CD14-positive monocyte (primary cell): Measurements from ENCODE around the gene SLC22A24. TPM values are rescaled to one million over a fixed set of nuclear protein-coding genes. Genes with fewer than 3 reads are reported as not detected.

Experiments used
- DNase-seq, 3 donors: peaks; one replicate each; pipeline ENCODE4 v3.0.0-alpha.2; 2011 to 2022
- H2AFZ ChIP-seq: 2 replicates; pipeline ENCODE4 v1.6.0; 2012; ENCODE audit warnings: mild to moderate bottlenecking, low read depth, low read length, inconsistent platforms; ENCODE audit not compliant: insufficient read depth, poor library complexity, severe bottlenecking
- H3K27ac ChIP-seq, 2 donors: 1 replicate in 1 of 2; 2 replicates in 1 of 2; pipeline ENCODE4 v1.5.1; 2012 to 2013; ENCODE audit warnings: low read length in 2 of 2, control low read depth in 1 of 2, inconsistent platforms in 1 of 2, low read depth in 1 of 2, mild to moderate bottlenecking in 1 of 2
- H3K27me3 ChIP-seq, 2 donors: one replicate each; pipeline versions ENCODE4 v1.6.0 to v1.6.1; 2011 to 2013; ENCODE audit warnings: low read length in 2 of 2; ENCODE audit not compliant: control insufficient read depth in 2 of 2, insufficient read depth in 2 of 2
- H3K36me3 ChIP-seq, 2 donors: replicated peaks in 1 of 2; 1 replicate in 1 of 2; 2 replicates in 1 of 2; pipeline versions ENCODE4 v1.5.1 to v1.6.1; 2012 to 2013; ENCODE audit warnings: low read length in 2 of 2, control low read depth in 1 of 2, inconsistent platforms in 1 of 2, mild to moderate bottlenecking in 1 of 2; ENCODE audit not compliant: insufficient read depth in 2 of 2, control insufficient read depth in 1 of 2
- H3K4me1 ChIP-seq, 2 donors: 1 replicate in 1 of 2; 2 replicates in 1 of 2; pipeline versions ENCODE4 v1.5.1 to v1.6.1; 2012 to 2013; ENCODE audit warnings: low read length in 2 of 2, control low read depth in 1 of 2, inconsistent platforms in 1 of 2, mild to moderate bottlenecking in 1 of 2, moderate library complexity in 1 of 2; ENCODE audit not compliant: insufficient read depth in 2 of 2, control insufficient read depth in 1 of 2
- H3K4me2 ChIP-seq: replicated peaks from 2 replicates; pipeline ENCODE3; 2012; ENCODE audit warnings: low read length, moderate library complexity, mild to moderate bottlenecking; ENCODE audit not compliant: poor library complexity, severe bottlenecking; ENCODE audit errors: extremely low read depth
- H3K4me3 ChIP-seq, 3 experiments: fragments of 200-600 bp in 1 of 3; sonication (generic) in 1 of 3; replicated peaks in 1 of 3; 1 replicate in 2 of 3; 2 replicates in 1 of 3; pipeline ENCODE4 v1.5.1; 2011 to 2013; ENCODE audit warnings: low read length in 3 of 3, mild to moderate bottlenecking in 3 of 3, control low read depth in 2 of 3, low read depth in 2 of 3, inconsistent platforms in 1 of 3, moderate library complexity in 1 of 3
- H3K79me2 ChIP-seq: 2 replicates; pipeline ENCODE4 v1.6.0; 2012; ENCODE audit warnings: mild to moderate bottlenecking, control low read depth, inconsistent platforms, low read length, moderate library complexity; ENCODE audit not compliant: insufficient read depth
- H3K9ac ChIP-seq: 2 replicates; pipeline ENCODE4 v1.6.0; 2017; ENCODE audit warnings: low read length, mild to moderate bottlenecking; ENCODE audit not compliant: insufficient read depth, poor library complexity, severe bottlenecking
- H3K9me3 ChIP-seq, 2 donors: replicated peaks in 1 of 2; 1 replicate in 1 of 2; 2 replicates in 1 of 2; pipeline versions ENCODE4 v1.5.1 to v1.6.1; 2012 to 2013; ENCODE audit warnings: low read length in 2 of 2, control low read depth in 1 of 2; ENCODE audit not compliant: control insufficient read depth in 1 of 2, insufficient read depth in 1 of 2
- H4K20me1 ChIP-seq: 2 replicates; pipeline ENCODE4 v1.6.0; 2012; ENCODE audit warnings: mild to moderate bottlenecking, low read length, control low read depth, moderate library complexity; ENCODE audit not compliant: insufficient read depth
- H3K27ac Mint-ChIP-seq, 7 donors: one replicate each; pipeline ENCODE4 v1.8.0; 2020; ENCODE audit warnings: mild to moderate bottlenecking in 7 of 7, mixed read lengths in 7 of 7, moderate library complexity in 6 of 7, inconsistent platforms in 2 of 7
- H3K27me3 Mint-ChIP-seq, 3 donors: one replicate each; pipeline ENCODE4 v1.8.0; 2021 to 2022; ENCODE audit warnings: low read depth in 3 of 3, mild to moderate bottlenecking in 3 of 3, mixed read lengths in 3 of 3, moderate library complexity in 3 of 3, inconsistent platforms in 1 of 3
- H3K36me3 Mint-ChIP-seq, 2 donors: one replicate each; pipeline ENCODE4 v1.8.0; 2020; ENCODE audit warnings: mixed read lengths in 2 of 2, inconsistent platforms in 1 of 2, mild to moderate bottlenecking in 1 of 2
- H3K4me1 Mint-ChIP-seq: one replicate; pipeline ENCODE4 v1.8.0; 2020; ENCODE audit warnings: mild to moderate bottlenecking, mixed read lengths
- H3K4me3 Mint-ChIP-seq, 2 donors: one replicate each; pipeline ENCODE4 v1.8.0; 2020; ENCODE audit warnings: mild to moderate bottlenecking in 2 of 2, mixed read lengths in 2 of 2, moderate library complexity in 1 of 2
- H3K9me3 Mint-ChIP-seq, 7 donors: one replicate each; pipeline ENCODE4 v1.8.0; 2020 to 2022; ENCODE audit warnings: mixed read lengths in 7 of 7, mild to moderate bottlenecking in 6 of 7, moderate library complexity in 6 of 7, inconsistent platforms in 2 of 7
- CTCF ChIP-seq: fragments of 200-600 bp; IDR thresholded peaks from one replicate; pipeline ENCODE4 v1.8.0; 2022; ENCODE audit warnings: antibody characterized with exemption, mild to moderate bottlenecking
- WGBS: methylation state at CpG from one replicate; pipeline ENCODE4 v1.1.5; 2013; ENCODE audit warnings: missing lambda C conversion rate; ENCODE audit not compliant: insufficient coverage; 5-methylcytosine and 5-hydroxymethylcytosine counted together
- intact Hi-C, 2 donors: fragments of 100-400 bp; cut with micrococcal nuclease; formaldehyde crosslinking; loops; one replicate each; pipeline versions ENCODE4 v1.15.0 to v1.15.1; 2023
- polyA plus RNA-seq, 3 donors: library from polyadenylated mRNA; depleted of rRNA in 1 of 3; unstranded in 2 of 3; stranded (reverse) in 1 of 3; fragments of 300-500 nt in 2 of 3; fragments of >200 nt in 1 of 3; fragmentation: Illumina TruSeq in 2 of 3; gene quantifications; 1 replicate in 2 of 3; 2 replicates in 1 of 3; pipeline ENCODE4 v1.2.3, GENCODE V29; 2012 to 2021

The SLC22A24 gene
- polyA plus RNA-seq, 3 donors: not detected

GRCh38 chr11:63042596-63042995, 101.4 kb downstream of the SLC22A24 start:
- Histone ChIP-seq H4K20me1 (no peaks in the 10 kb centered on the region), H3K9ac (no peak overlapping the region), H3K9me3 (no peaks in the 10 kb centered on the region), H3K27me3 (no peaks in the 10 kb centered on the region), H2AFZ (no peak overlapping the region), H3K27ac (no peak overlapping the region), H3K4me1 (no peaks in the 10 kb centered on the region), H3K4me2 (no peak overlapping the region), H3K79me2 (no peaks in the 10 kb centered on the region), H3K4me3 (no peak overlapping the region), H3K36me3 (no peaks in the 10 kb centered on the region)
- 87% methylated on average over 3 of the region's 3 CpGs for WGBS
- H3K27ac Mint-ChIP-seq: no peak overlapping the region
- no peaks in the 10 kb centered on the region for H3K4me1 Mint-ChIP-seq
- peak in 1 of 3 donors; percentile 28 for DNase-seq
- H3K4me3 Mint-ChIP-seq: no peak overlapping the region
- H3K9me3 Mint-ChIP-seq: peaks cover 0 to 8% (median 0%) of the 10 kb centered on the region in 7 donors
- H3K36me3 Mint-ChIP-seq: no peaks in the 10 kb centered on the region
- intact Hi-C loops: loop anchor here in 1 of 2 donors (10.0 kb wide), 1 partner anchor 682 kb away; no protein-coding TSS in a partner anchor
- TF ChIP-seq CTCF: no peak
- peaks cover 0 to 23% (median 5%) of the 10 kb centered on the region in 3 donors for H3K27me3 Mint-ChIP-seq

- no peaks in the 10 kb centered on the region for H3K36me3 ChIP-seq
- H2AFZ ChIP-seq: no peak overlapping the region
- Mint-ChIP-seq H3K27me3 (peaks cover 7 to 15% (median 9%) of the 10 kb centered on the region in 3 donors), H3K9me3 (peaks cover 0 to 5% (median 0%) of the 10 kb centered on the region in 7 donors), H3K27ac (no peak overlapping the region), H3K36me3 (no peaks in the 10 kb centered on the region), H3K4me1 (peaks cover 2% of the 10 kb centered on the region), H3K4me3 (no peak overlapping the region)
- DNase-seq: no peak
- no peaks in the 10 kb centered on the region for H4K20me1 ChIP-seq
- no peaks in the 10 kb centered on the region for H3K79me2 ChIP-seq
- intact Hi-C loops: no loop called here
- H3K9ac ChIP-seq: no peak overlapping the region
- no peak overlapping the region for H3K27ac ChIP-seq
- WGBS: 94% methylated on average over 3 of the region's 4 CpGs
- no peak for TF ChIP-seq CTCF
- no peaks in the 10 kb centered on the region for H3K4me1 ChIP-seq
- peaks cover 2 to 6% of the 10 kb centered on the region in 2 donors for H3K27me3 ChIP-seq
- H3K4me3 ChIP-seq: no peak overlapping the region
- no peak overlapping the region for H3K4me2 ChIP-seq
- H3K9me3 ChIP-seq: no peaks in the 10 kb centered on the region
Observed at GRCh38 chr11:63032457-63032856, 111.6 kb downstream of the SLC22A24 start.

Other genes starting within 250 kb of the SLC22A24 start
- not detected for gene CHRM1, start 222.9 kb downstream of the SLC22A24 start, polyA plus RNA-seq
- gene SLC22A6, start 159.3 kb downstream of the SLC22A24 start, polyA plus RNA-seq: not detected
- gene SLC22A8, start 128.4 kb downstream of the SLC22A24 start, polyA plus RNA-seq: not detected
- not detected for gene SLC22A25, start 99.4 kb upstream of the SLC22A24 start, polyA plus RNA-seq
- not detected for gene SLC22A9, start 225.6 kb upstream of the SLC22A24 start, polyA plus RNA-seq